ENCODE results near the gene RASGRF2.

The RASGRF2 gene

DNA sequence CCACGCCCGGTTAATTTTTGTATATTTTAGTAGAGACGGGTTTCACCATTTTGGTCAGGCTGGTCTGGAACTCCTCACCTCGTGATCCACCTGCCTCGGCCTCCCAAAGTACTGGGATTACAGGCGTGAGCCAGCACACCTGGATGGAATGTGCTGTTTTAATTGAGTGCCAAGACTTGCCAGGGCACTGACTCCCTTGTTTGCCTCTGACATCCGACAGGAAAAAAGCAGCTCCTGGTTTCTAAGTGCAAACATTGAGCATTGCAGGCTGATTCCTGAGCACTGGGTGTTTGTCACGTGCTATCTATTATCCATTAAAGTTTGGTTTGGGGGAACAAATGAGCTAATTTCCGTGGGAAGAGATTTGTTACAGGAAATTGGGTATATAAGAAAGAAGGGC is 202.3 kb downstream of the RASGRF2 start:
- Histone ChIP-seq H3K4me3 (ENCODE audit: insufficient read depth, low read depth, low read length) (no peak overlapping the region), H3K9me3 (ENCODE audit: control insufficient read depth, low read length) (no peaks in the 10 kb centered on the region), H3K27ac (ENCODE audit: insufficient read depth, low read depth, low read length, poor library complexity, severe bottlenecking) (no peak overlapping the region), H3K36me3 (ENCODE audit: control insufficient read depth, insufficient read depth, low read length) (no peaks in the 10 kb centered on the region), H3K27me3 (ENCODE audit: control insufficient read depth, insufficient read depth, low read length, poor library complexity, severe bottlenecking) (no peaks in the 10 kb centered on the region), H3K4me1 (ENCODE audit: control insufficient read depth, insufficient read depth, low read length) (no peaks in the 10 kb centered on the region)
- WGBS, 2 experiments: 92% methylated on average over 9 of the region's 9 CpGs

DNA sequence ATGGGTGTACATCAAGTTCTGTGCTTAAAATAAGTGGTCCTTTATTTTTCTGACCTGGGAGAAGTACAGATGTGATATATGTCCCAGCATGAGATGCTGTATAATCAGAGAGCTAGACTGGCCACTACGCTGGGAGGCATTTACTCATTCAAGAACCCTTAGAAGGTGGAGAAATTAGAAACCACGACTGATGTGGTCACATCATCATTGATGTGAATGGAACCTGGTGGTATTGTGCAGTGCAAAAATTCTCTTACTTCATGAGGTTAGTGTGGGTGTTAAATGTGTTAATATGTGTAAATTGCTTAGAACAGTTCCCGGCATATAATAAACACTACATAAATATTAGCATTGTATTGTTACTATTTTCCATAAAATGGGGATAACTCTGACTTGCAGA is 203.5 kb downstream of the RASGRF2 start:
- no peaks in the 10 kb centered on the region for H3K36me3 ChIP-seq (ENCODE audit: control insufficient read depth, insufficient read depth, low read length)
- 91 to 93% methylated on average over 2 of the region's 3 CpGs for WGBS, 2 experiments

DNA sequence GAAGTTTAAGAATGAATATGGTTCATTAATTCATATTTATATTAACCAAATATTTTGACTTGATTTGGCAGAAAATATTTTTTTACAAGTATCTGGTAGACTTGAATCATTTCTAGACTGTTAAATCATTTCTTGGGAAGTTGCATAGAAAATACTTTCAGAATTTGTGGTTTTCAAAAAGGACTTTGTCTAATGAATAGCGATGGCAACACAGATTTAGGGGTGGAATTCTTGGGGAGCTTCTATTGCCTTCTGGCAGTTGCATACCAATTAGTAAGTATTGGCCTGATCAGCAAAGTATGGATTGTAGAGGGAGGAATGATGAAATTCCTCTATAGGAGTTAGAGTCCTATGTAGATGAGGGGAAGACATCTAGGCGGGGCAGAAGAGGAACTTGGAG is 204.3 kb downstream of the RASGRF2 start:
- Histone ChIP-seq H3K27ac (ENCODE audit: insufficient read depth, low read depth, low read length, poor library complexity, severe bottlenecking) (no peak overlapping the region), H3K27me3 (ENCODE audit: control insufficient read depth, insufficient read depth, low read length, poor library complexity, severe bottlenecking) (no peaks in the 10 kb centered on the region), H3K4me1 (ENCODE audit: control insufficient read depth, insufficient read depth, low read length) (no peaks in the 10 kb centered on the region), H3K36me3 (ENCODE audit: control insufficient read depth, insufficient read depth, low read length) (no peaks in the 10 kb centered on the region), H3K4me3 (ENCODE audit: insufficient read depth, low read depth, low read length) (no peak overlapping the region), H3K9me3 (ENCODE audit: control insufficient read depth, low read length) (no peaks in the 10 kb centered on the region)
- 94 to 95% methylated on average over 2 of the region's 2 CpGs for WGBS, 2 experiments

More for the DNA sequence above, 203.5 kb downstream of the RASGRF2 start:
- Histone ChIP-seq H3K9me3 (ENCODE audit: control insufficient read depth, low read length) (no peaks in the 10 kb centered on the region), H3K27ac (ENCODE audit: insufficient read depth, low read depth, low read length, poor library complexity, severe bottlenecking) (no peak overlapping the region), H3K27me3 (ENCODE audit: control insufficient read depth, insufficient read depth, low read length, poor library complexity, severe bottlenecking) (no peaks in the 10 kb centered on the region), H3K4me3 (ENCODE audit: insufficient read depth, low read depth, low read length) (no peak overlapping the region), H3K4me1 (ENCODE audit: control insufficient read depth, insufficient read depth, low read length) (no peaks in the 10 kb centered on the region)

DNA sequence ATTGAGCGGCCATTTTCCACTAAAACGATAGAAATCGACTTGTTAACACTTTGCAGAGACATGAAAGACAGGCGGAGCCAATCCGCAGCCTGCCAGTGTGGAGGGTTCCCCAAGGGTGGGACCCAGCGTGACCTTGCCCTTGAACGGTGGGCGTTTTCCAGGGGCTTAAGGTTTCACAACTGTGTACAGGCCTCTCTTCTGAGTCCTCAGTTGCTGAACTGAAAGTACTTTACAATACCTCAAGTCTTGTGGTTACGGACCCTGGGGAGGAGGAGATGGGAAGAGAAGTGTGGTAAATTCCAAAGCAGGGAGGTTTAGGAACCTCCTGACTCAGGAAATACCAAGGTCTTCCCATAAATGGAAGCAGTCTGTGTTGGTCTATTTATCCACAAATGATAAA is 204.8 kb downstream of the RASGRF2 start:
- Histone ChIP-seq H3K36me3 (ENCODE audit: control insufficient read depth, insufficient read depth, low read length) (no peaks in the 10 kb centered on the region), H3K4me3 (ENCODE audit: insufficient read depth, low read depth, low read length) (no peak overlapping the region), H3K27me3 (ENCODE audit: control insufficient read depth, insufficient read depth, low read length, poor library complexity, severe bottlenecking) (no peaks in the 10 kb centered on the region), H3K9me3 (ENCODE audit: control insufficient read depth, low read length) (no peaks in the 10 kb centered on the region), H3K4me1 (ENCODE audit: control insufficient read depth, insufficient read depth, low read length) (no peaks in the 10 kb centered on the region), H3K27ac (ENCODE audit: insufficient read depth, low read depth, low read length, poor library complexity, severe bottlenecking) (no peak overlapping the region)
- WGBS, 2 experiments: 93 to 95% methylated on average over 9 of the region's 9 CpGs

DNA sequence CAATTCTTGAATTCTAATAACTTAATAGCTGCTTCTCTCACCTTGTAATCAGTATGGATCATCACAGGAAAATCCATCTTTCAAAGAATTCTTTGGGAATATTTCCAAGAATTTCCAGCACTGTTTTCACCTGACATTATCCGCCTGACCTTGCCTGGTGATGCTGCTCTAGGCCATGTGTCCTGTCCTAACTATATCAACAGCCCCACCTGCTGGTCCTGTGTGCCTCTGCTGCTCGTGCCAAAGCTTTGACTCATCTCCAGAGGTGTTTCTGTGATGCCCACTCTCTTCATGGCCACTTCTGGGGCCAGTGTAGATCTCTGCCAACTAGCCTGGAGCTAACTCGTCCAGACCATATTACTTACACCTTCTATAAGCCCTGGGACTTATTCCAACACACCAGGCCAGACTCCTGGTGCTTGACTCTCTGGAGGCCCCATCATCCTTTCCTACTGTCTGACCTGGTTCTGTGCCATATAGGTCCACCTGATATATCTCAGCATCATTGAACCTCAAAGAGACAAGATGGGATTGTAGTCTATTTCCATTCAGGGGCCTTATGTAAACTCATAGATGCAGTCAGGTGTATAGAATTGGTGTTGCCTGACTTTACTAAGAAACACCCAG is 205.4 kb downstream of the RASGRF2 start:
- 37 to 40% methylated on average over 3 of the region's 3 CpGs for WGBS, 2 experiments
- Histone ChIP-seq H3K27ac (ENCODE audit: insufficient read depth, low read depth, low read length, poor library complexity, severe bottlenecking) (no peak overlapping the region), H3K9me3 (ENCODE audit: control insufficient read depth, low read length) (no peaks in the 10 kb centered on the region), H3K4me3 (ENCODE audit: insufficient read depth, low read depth, low read length) (no peak overlapping the region), H3K36me3 (ENCODE audit: control insufficient read depth, insufficient read depth, low read length) (no peaks in the 10 kb centered on the region), H3K4me1 (ENCODE audit: control insufficient read depth, insufficient read depth, low read length) (no peaks in the 10 kb centered on the region), H3K27me3 (ENCODE audit: control insufficient read depth, insufficient read depth, low read length, poor library complexity, severe bottlenecking) (no peaks in the 10 kb centered on the region)

DNA sequence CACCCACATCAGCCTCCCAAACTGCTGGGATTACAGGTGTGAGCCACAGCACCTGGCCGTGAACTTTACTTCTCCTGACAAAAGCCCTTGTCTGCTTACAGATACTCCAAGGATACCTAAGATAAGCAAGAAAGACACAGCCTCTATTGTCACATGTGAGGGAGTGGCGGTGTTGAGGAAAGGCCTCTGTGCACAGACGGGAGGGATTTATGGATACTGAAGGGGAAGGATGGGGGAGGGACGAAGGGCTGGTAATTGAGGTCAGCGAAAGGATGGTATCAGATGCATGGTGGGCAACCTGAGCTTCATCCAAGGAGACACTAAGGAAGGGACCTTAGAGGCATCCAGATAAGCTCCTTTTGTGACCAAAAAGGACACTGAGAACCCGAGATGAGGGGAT is 206.3 kb downstream of the RASGRF2 start:
- WGBS, 2 experiments: 96 to 98% methylated on average over 6 of the region's 6 CpGs

DNA sequence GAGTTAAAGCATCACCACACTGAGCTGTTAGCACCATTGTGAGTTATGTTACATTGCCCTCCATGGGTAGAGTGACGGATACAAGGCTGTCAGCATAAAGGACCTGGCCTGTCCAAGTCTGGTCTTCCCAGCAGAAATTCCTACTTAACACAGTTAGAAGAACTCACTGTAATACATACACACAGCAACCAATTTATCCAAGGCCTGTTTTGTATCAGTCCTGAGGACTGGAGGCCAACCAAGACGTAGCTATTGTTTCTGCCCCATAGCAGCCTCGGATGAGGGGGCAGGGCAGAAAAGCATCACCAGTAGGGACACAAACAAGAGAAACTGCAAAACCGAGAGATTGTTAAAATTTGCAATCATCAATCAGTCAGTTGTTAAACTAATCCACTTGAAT is 206.9 kb downstream of the RASGRF2 start:
- no peaks in the 10 kb centered on the region for H3K27me3 ChIP-seq (ENCODE audit: control insufficient read depth, insufficient read depth, low read length, poor library complexity, severe bottlenecking)
- H3K4me3 ChIP-seq (ENCODE audit: insufficient read depth, low read depth, low read length): no peak overlapping the region
- 79 to 82% methylated on average over 4 of the region's 4 CpGs for WGBS, 2 experiments
- H3K27ac ChIP-seq (ENCODE audit: insufficient read depth, low read depth, low read length, poor library complexity, severe bottlenecking): peak overlapping the region; percentile 51
- H3K9me3 ChIP-seq (ENCODE audit: control insufficient read depth, low read length): no peaks in the 10 kb centered on the region
- H3K4me1 ChIP-seq (ENCODE audit: control insufficient read depth, insufficient read depth, low read length): no peaks in the 10 kb centered on the region
- no peaks in the 10 kb centered on the region for H3K36me3 ChIP-seq (ENCODE audit: control insufficient read depth, insufficient read depth, low read length)

More for the DNA sequence above, 206.3 kb downstream of the RASGRF2 start:
- Histone ChIP-seq H3K4me1 (ENCODE audit: control insufficient read depth, insufficient read depth, low read length) (no peaks in the 10 kb centered on the region), H3K27ac (ENCODE audit: insufficient read depth, low read depth, low read length, poor library complexity, severe bottlenecking) (no peak overlapping the region), H3K36me3 (ENCODE audit: control insufficient read depth, insufficient read depth, low read length) (no peaks in the 10 kb centered on the region), H3K9me3 (ENCODE audit: control insufficient read depth, low read length) (no peaks in the 10 kb centered on the region), H3K4me3 (ENCODE audit: insufficient read depth, low read depth, low read length) (no peak overlapping the region), H3K27me3 (ENCODE audit: control insufficient read depth, insufficient read depth, low read length, poor library complexity, severe bottlenecking) (no peaks in the 10 kb centered on the region)

DNA sequence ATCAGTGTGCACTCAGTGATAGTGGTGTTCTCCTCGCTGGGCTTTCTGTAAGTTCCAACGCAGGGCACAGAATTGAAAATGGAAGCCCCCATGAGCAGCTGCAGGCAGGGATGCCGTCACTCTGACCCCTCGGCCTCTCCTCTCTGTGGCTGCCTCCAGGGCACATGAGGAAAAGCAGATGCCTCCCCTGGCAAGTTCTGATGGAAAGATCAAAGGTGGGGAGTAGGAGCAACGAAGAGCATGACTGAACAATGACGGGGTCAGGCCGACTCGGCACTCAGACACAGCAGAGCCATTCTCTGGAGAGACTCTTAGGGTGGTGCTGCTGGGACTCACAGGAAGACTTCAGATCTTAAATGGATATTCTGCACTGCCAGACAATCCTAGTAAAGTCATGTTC is 207.4 kb downstream of the RASGRF2 start:
- Histone ChIP-seq H3K27me3 (ENCODE audit: control insufficient read depth, insufficient read depth, low read length, poor library complexity, severe bottlenecking) (no peaks in the 10 kb centered on the region), H3K9me3 (ENCODE audit: control insufficient read depth, low read length) (no peaks in the 10 kb centered on the region), H3K27ac (ENCODE audit: insufficient read depth, low read depth, low read length, poor library complexity, severe bottlenecking) (peak overlapping the region; percentile 51), H3K4me3 (ENCODE audit: insufficient read depth, low read depth, low read length) (no peak overlapping the region), H3K4me1 (ENCODE audit: control insufficient read depth, insufficient read depth, low read length) (no peaks in the 10 kb centered on the region), H3K36me3 (ENCODE audit: control insufficient read depth, insufficient read depth, low read length) (no peaks in the 10 kb centered on the region)
- 75 to 81% methylated on average over 8 of the region's 8 CpGs for WGBS, 2 experiments

DNA sequence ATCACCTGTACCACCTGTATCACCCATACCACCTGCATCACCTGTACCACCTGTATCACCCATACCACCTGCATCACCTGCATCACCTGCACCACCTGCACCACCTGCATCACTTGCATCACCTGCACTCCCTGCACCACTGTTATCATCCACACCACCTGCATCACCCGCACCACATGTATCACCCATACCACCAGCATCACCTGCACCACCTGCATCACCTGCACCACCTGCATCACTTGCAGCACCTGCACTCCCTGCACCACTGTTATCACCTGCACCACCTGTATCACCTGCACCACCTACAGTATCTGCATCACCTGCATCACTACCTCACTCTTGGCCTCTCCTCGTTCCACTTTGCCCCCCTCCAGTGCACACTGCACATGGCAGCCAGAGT is 209.8 kb downstream of the RASGRF2 start:
- Histone ChIP-seq H3K9me3 (ENCODE audit: control insufficient read depth, low read length) (no peaks in the 10 kb centered on the region), H3K4me3 (ENCODE audit: insufficient read depth, low read depth, low read length) (no peak overlapping the region), H3K36me3 (ENCODE audit: control insufficient read depth, insufficient read depth, low read length) (no peaks in the 10 kb centered on the region), H3K27ac (ENCODE audit: insufficient read depth, low read depth, low read length, poor library complexity, severe bottlenecking) (no peak overlapping the region), H3K4me1 (ENCODE audit: control insufficient read depth, insufficient read depth, low read length) (no peaks in the 10 kb centered on the region), H3K27me3 (ENCODE audit: control insufficient read depth, insufficient read depth, low read length, poor library complexity, severe bottlenecking) (no peaks in the 10 kb centered on the region)
- 95 to 96% methylated on average over 2 of the region's 2 CpGs for WGBS, 2 experiments

DNA sequence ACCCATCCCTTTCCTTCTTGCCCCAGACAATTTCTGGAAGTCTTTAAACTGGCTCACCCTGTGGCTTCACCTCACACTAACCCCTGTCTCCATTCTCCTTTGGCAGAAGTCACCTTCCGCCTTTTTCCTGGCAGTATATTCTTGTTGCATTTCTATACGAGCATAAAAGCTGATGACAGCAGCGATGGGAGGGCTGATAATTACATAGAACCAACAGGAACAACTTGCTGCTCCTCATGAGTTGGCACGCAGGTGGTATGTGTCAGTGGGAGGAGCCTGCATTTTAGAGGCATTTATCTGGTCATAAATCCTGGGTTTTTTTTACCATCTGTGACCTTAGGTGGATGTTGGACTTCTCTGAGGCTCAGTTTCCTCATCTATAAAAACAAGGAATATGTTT is 211.6 kb downstream of the RASGRF2 start:
- Histone ChIP-seq H3K27me3 (ENCODE audit: control insufficient read depth, insufficient read depth, low read length, poor library complexity, severe bottlenecking) (no peaks in the 10 kb centered on the region), H3K4me3 (ENCODE audit: insufficient read depth, low read depth, low read length) (no peak overlapping the region), H3K4me1 (ENCODE audit: control insufficient read depth, insufficient read depth, low read length) (no peaks in the 10 kb centered on the region), H3K27ac (ENCODE audit: insufficient read depth, low read depth, low read length, poor library complexity, severe bottlenecking) (no peak overlapping the region), H3K36me3 (ENCODE audit: control insufficient read depth, insufficient read depth, low read length) (no peaks in the 10 kb centered on the region), H3K9me3 (ENCODE audit: control insufficient read depth, low read length) (no peaks in the 10 kb centered on the region)
- 89% methylated on average over 4 of the region's 4 CpGs for WGBS, 2 experiments

DNA sequence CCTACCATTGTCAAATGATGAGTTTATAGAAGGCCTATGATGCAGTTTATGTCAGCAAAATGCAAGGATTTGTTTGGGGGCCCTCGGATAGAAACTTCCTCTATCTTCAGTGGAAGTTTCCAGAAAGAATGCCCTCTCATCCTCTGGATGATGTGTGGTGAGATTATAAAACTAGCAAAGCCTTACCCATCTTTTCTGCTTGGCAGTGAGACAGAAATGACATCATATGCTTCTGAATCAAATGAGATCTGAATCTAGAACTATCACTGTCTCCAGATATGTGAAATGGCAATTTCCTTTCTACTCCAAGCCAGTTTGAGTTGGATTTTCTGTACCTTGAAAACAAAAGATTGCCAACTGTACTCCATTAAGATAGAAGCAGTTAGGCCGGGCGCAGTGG is 212.5 kb downstream of the RASGRF2 start:
- no peak overlapping the region for H3K27ac ChIP-seq (ENCODE audit: insufficient read depth, low read depth, low read length, poor library complexity, severe bottlenecking)
- 85 to 89% methylated on average over 3 of the region's 3 CpGs for WGBS, 2 experiments
- no peaks in the 10 kb centered on the region for H3K27me3 ChIP-seq (ENCODE audit: control insufficient read depth, insufficient read depth, low read length, poor library complexity, severe bottlenecking)
- no peak overlapping the region for H3K4me3 ChIP-seq (ENCODE audit: insufficient read depth, low read depth, low read length)
- no peaks in the 10 kb centered on the region for H3K36me3 ChIP-seq (ENCODE audit: control insufficient read depth, insufficient read depth, low read length)
- H3K4me1 ChIP-seq (ENCODE audit: control insufficient read depth, insufficient read depth, low read length): no peaks in the 10 kb centered on the region
- H3K9me3 ChIP-seq (ENCODE audit: control insufficient read depth, low read length): no peaks in the 10 kb centered on the region

All from ectodermal cell (in vitro differentiated cells).